ENCODE results near the gene TUBAL3. TPM values are rescaled to one million over a fixed set of nuclear protein-coding genes. Genes with fewer than 3 reads are reported as not detected.

The TUBAL3 gene
- total and polyA plus RNA-seq, 2 donors (not counting 1 experiment from before 2014, with no cell fraction given): not detected

DNA sequence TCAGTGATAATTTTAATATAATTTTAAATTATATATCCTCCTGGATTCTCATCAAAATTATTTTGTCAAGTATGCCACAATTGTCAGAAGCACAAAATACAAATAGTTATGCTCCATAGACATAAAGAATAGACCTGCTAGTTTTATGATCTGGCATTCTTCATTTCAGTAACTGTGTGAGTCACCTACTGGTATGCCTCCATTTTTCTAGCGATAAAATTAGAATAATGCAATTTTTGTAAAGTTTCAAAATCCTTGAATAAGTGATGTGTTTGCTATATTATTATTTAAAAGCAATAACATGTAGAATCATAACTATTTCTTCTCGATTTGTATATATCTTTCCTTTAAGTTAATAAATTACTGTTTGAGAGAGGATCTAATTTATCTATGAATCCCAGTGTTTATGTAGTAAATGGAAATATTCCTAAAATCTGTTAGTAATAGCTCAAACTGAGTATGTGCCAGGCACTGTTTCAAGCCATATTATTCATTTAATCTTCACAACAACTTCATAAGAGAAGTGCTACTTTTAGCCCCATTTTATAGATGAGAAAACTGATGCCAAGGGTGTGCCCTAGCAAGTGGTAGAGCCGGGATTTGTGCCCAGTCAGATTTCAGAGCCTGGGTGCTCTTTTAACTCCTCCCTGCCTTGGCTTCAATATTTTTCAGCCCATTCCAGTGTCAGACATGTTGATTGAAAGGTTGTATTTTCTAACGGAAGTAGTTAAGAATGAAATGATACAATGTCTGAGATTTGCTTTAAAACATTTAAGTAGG, 46.2 kb upstream of the TUBAL3 start:
- TF ChIP-seq EZH2 (IDR thresholded peaks at IDR 0.05; ENCODE audit: low read length, missing control alignments): no peak
- no peaks in the 10 kb centered on the region for H3K27me3 ChIP-seq (ENCODE audit: control insufficient read depth, insufficient read depth, low read length)
- H3K36me3 ChIP-seq (ENCODE audit: control insufficient read depth, insufficient read depth, low read length): peaks cover 4% of the 10 kb centered on the region
- H3K4me3 ChIP-seq (replicated peaks in 1 of 4; ENCODE audit: control extremely low read depth in 1 of 4, insufficient read depth in 1 of 4, low read depth in 3 of 4, low read length in 4 of 4): no peak overlapping the region
- no peaks in the 10 kb centered on the region for H4K20me1 ChIP-seq (ENCODE audit: control insufficient read depth, extremely low read depth, insufficient read depth, low read length)
- H3K4me2 ChIP-seq (ENCODE audit: extremely low read depth, insufficient read depth, low read length): no peak overlapping the region
- no peak overlapping the region for H3K9ac ChIP-seq (ENCODE audit: insufficient read depth, low read length)
- H2AFZ ChIP-seq (ENCODE audit: low read length): no peak overlapping the region
- no peak overlapping the region for H3K27ac ChIP-seq (ENCODE audit: insufficient read depth, low read length)
- DNase-seq (ENCODE audit: low read depth in 2 of 2): no peak
- H3K4me1 ChIP-seq (ENCODE audit: control insufficient read depth, extremely low read depth, insufficient read depth, low read length): no peaks in the 10 kb centered on the region
- H3K79me2 ChIP-seq (ENCODE audit: control insufficient read depth, insufficient read depth, low read length): peaks cover 19% of the 10 kb centered on the region
- H3K9me3 ChIP-seq (ENCODE audit: control insufficient read depth, insufficient read depth, low read depth, low read length): no peaks in the 10 kb centered on the region

DNA sequence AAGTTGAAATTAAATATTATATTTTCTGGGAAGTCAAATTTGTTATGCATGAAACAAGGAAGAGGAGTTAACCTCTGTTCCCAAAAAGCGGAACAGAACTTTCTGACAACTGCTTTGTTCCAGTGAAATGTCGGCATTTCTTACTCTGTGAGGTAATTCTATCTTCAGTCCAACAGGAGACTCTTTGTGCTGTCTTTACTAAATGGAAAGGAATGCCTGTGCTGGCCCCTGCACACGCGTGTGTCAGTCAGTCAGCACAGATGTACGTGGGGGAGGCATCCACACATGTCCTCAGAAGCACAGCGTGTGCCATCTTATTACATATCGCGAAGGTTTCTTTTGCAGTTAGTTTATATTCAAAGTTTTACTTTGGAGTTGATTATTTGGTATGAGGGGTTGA, 45.2 kb upstream of the TUBAL3 start:
- H3K4me2 ChIP-seq (ENCODE audit: extremely low read depth, insufficient read depth, low read length): peak overlapping the region; percentile 66
- H3K4me3 ChIP-seq (replicated peaks in 1 of 4; ENCODE audit: control extremely low read depth in 1 of 4, insufficient read depth in 1 of 4, low read depth in 3 of 4, low read length in 4 of 4): peak overlapping the region in 3 of 4 experiments; percentile 15 to 95 (median 69)
- no peaks in the 10 kb centered on the region for H3K4me1 ChIP-seq (ENCODE audit: control insufficient read depth, extremely low read depth, insufficient read depth, low read length)
- no peaks in the 10 kb centered on the region for H4K20me1 ChIP-seq (ENCODE audit: control insufficient read depth, extremely low read depth, insufficient read depth, low read length)
- H3K27me3 ChIP-seq (ENCODE audit: control insufficient read depth, insufficient read depth, low read length): no peaks in the 10 kb centered on the region
- no peak overlapping the region for H3K9ac ChIP-seq (ENCODE audit: insufficient read depth, low read length)
- peak; percentile 70 to 89 for DNase-seq (ENCODE audit: low read depth in 2 of 2)
- TF ChIP-seq EZH2 (IDR thresholded peaks at IDR 0.05; ENCODE audit: low read length, missing control alignments): no peak
- TF ChIP-seq, protein P1, sequence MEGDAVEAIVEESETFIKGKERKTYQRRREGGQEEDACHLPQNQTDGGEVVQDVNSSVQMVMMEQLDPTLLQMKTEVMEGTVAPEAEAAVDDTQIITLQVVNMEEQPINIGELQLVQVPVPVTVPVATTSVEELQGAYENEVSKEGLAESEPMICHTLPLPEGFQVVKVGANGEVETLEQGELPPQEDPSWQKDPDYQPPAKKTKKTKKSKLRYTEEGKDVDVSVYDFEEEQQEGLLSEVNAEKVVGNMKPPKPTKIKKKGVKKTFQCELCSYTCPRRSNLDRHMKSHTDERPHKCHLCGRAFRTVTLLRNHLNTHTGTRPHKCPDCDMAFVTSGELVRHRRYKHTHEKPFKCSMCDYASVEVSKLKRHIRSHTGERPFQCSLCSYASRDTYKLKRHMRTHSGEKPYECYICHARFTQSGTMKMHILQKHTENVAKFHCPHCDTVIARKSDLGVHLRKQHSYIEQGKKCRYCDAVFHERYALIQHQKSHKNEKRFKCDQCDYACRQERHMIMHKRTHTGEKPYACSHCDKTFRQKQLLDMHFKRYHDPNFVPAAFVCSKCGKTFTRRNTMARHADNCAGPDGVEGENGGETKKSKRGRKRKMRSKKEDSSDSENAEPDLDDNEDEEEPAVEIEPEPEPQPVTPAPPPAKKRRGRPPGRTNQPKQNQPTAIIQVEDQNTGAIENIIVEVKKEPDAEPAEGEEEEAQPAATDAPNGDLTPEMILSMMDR (conservative IDR thresholded peaks at IDR 0.05 in 1 of 2, IDR thresholded peaks at IDR 0.05 in 1 of 2; ENCODE audit: low read depth in 1 of 2, low read length in 2 of 2): peak in 1 of 2 donors; percentile 21
- H3K27ac ChIP-seq (ENCODE audit: insufficient read depth, low read length): peak overlapping the region; percentile 43
- peaks cover 2% of the 10 kb centered on the region for H3K36me3 ChIP-seq (ENCODE audit: control insufficient read depth, insufficient read depth, low read length)
- no peaks in the 10 kb centered on the region for H3K9me3 ChIP-seq (ENCODE audit: control insufficient read depth, insufficient read depth, low read depth, low read length)
- H2AFZ ChIP-seq (ENCODE audit: low read length): no peak overlapping the region
- H3K79me2 ChIP-seq (ENCODE audit: control insufficient read depth, insufficient read depth, low read length): peaks cover 19% of the 10 kb centered on the region

DNA sequence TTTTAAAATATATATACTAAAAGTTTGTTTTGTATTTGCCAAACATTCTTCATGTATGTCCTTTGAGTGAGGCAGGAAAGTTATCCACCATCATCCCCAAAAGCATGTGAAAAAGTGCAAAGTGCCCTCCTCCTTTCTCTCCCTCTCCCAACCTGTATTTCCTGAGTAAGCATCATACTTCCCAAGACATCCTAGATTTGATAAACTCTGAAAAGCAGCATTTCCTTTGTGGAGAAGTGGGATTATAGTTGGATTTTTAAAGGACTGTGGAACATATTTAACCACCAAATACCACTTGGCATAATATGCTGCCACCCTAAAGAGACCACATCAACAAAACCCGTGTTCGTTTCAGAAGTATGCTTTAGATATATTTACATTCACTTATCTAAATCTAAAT, 44.6 kb upstream of the TUBAL3 start:
- Histone ChIP-seq H3K4me1 (ENCODE audit: control insufficient read depth, extremely low read depth, insufficient read depth, low read length) (no peaks in the 10 kb centered on the region), H3K4me3 (replicated peaks in 1 of 4; ENCODE audit: control extremely low read depth in 1 of 4, insufficient read depth in 1 of 4, low read depth in 3 of 4, low read length in 4 of 4) (peak overlapping the region in 3 of 4 experiments; percentile 15 to 95 (median 69)), H3K9ac (ENCODE audit: insufficient read depth, low read length) (no peak overlapping the region), H3K4me2 (ENCODE audit: extremely low read depth, insufficient read depth, low read length) (peak overlapping the region; percentile 68), H2AFZ (ENCODE audit: low read length) (no peak overlapping the region), H4K20me1 (ENCODE audit: control insufficient read depth, extremely low read depth, insufficient read depth, low read length) (no peaks in the 10 kb centered on the region), H3K27me3 (ENCODE audit: control insufficient read depth, insufficient read depth, low read length) (no peaks in the 10 kb centered on the region), H3K36me3 (ENCODE audit: control insufficient read depth, insufficient read depth, low read length) (peaks cover 2% of the 10 kb centered on the region), H3K9me3 (ENCODE audit: control insufficient read depth, insufficient read depth, low read depth, low read length) (no peaks in the 10 kb centered on the region), H3K27ac (ENCODE audit: insufficient read depth, low read length) (peak overlapping the region; percentile 43), H3K79me2 (ENCODE audit: control insufficient read depth, insufficient read depth, low read length) (peaks cover 19% of the 10 kb centered on the region)
- no peak for DNase-seq (ENCODE audit: low read depth in 2 of 2)
- no peak for TF ChIP-seq EZH2 (IDR thresholded peaks at IDR 0.05; ENCODE audit: low read length, missing control alignments)
- TF ChIP-seq, protein P1 (conservative IDR thresholded peaks at IDR 0.05 in 1 of 2, IDR thresholded peaks at IDR 0.05 in 1 of 2; ENCODE audit: low read depth in 1 of 2, low read length in 2 of 2): no peak

Data from fibroblast of lung (primary cell).